ENCODE results near the gene DCDC2. TPM values are rescaled to one million over a fixed set of nuclear protein-coding genes. Genes with fewer than 3 reads are reported as not detected.
"Not testable (repeated sequence)": the region's sequence is repeated elsewhere in the genome, so short reads cannot be mapped to it uniquely, and the experiment has no call there.

The DCDC2 gene
- total RNA-seq, 3 donors from 2014 or later: 8.9 to 9.5 TPM; not detected in 1

GRCh38 chr6:24401458-24401857, 43.6 kb upstream of the DCDC2 start:
- Histone ChIP-seq H3K36me3 (no peaks in the 10 kb centered on the region), H3K27ac (no peak overlapping the region), H3K9me3 (peaks cover 0 to 2% of the 10 kb centered on the region in 2 donors), H3K27me3 (no peaks in the 10 kb centered on the region), H3K4me1 (no peaks in the 10 kb centered on the region), H3K4me3 (no peak overlapping the region)
- no peak for DNase-seq (ENCODE audit: low spot score in 2 of 2)
- intact Hi-C loops (cut with DNase I; ENCODE audit: low total_unique reads): no loop called here
- TF ChIP-seq CTCF (IDR thresholded peaks at IDR 0.05) (no peak), POLR2AphosphoS5 (IDR thresholded peaks at IDR 0.05) (no peak), POLR2A (IDR thresholded peaks at IDR 0.05) (no peak)

GRCh38 chr6:24400045-24401039, 42.5 kb upstream of the DCDC2 start:
- intact Hi-C loops (cut with DNase I; ENCODE audit: low total_unique reads); H3K4me3 ChIP-seq; DNase-seq (ENCODE audit: low spot score in 2 of 2); H3K27ac ChIP-seq; H3K4me1 ChIP-seq; H3K27me3 ChIP-seq; H3K9me3 ChIP-seq; H3K36me3 ChIP-seq: not testable (repeated sequence)

- Histone ChIP-seq H3K27ac (no peak overlapping the region), H3K4me3 (no peak overlapping the region), H3K4me1 (no peaks in the 10 kb centered on the region), H3K36me3 (no peaks in the 10 kb centered on the region), H3K9me3 (peaks cover 0 to 4% of the 10 kb centered on the region in 2 donors), H3K27me3 (no peaks in the 10 kb centered on the region)
- no peak for DNase-seq (ENCODE audit: low spot score in 2 of 2)
- intact Hi-C loops (cut with DNase I; ENCODE audit: low total_unique reads): no loop called here
- TF ChIP-seq POLR2AphosphoS5 (IDR thresholded peaks at IDR 0.05): no peak
- no peak for TF ChIP-seq CTCF (IDR thresholded peaks at IDR 0.05)
- TF ChIP-seq POLR2A (IDR thresholded peaks at IDR 0.05): no peak
Measured at GRCh38 chr6:24397631-24398030, 39.8 kb upstream of the DCDC2 start.

- Histone ChIP-seq H3K36me3 (no peaks in the 10 kb centered on the region), H3K27ac (no peak overlapping the region), H3K4me3 (no peak overlapping the region), H3K27me3 (no peaks in the 10 kb centered on the region), H3K4me1 (no peaks in the 10 kb centered on the region), H3K9me3 (peaks cover 0 to 4% of the 10 kb centered on the region in 2 donors)
- TF ChIP-seq POLR2A (IDR thresholded peaks at IDR 0.05) (no peak), CTCF (IDR thresholded peaks at IDR 0.05) (no peak), POLR2AphosphoS5 (IDR thresholded peaks at IDR 0.05) (no peak)
- DNase-seq (ENCODE audit: low spot score in 2 of 2): no peak
- intact Hi-C loops (cut with DNase I; ENCODE audit: low total_unique reads): no loop called here
Measured at GRCh38 chr6:24396824-24397223, 39.0 kb upstream of the DCDC2 start.

- H3K36me3 ChIP-seq: no peaks in the 10 kb centered on the region
- intact Hi-C loops (cut with DNase I; ENCODE audit: low total_unique reads): no loop called here
- H3K4me3 ChIP-seq: no peak overlapping the region
- no peak for DNase-seq (ENCODE audit: low spot score in 2 of 2)
- no peak for TF ChIP-seq POLR2AphosphoS5 (IDR thresholded peaks at IDR 0.05)
- no peak for TF ChIP-seq CTCF (IDR thresholded peaks at IDR 0.05)
- no peak for TF ChIP-seq POLR2A (IDR thresholded peaks at IDR 0.05)
- H3K27ac ChIP-seq: peak overlapping the region in 1 of 2 donors; percentile 73
- peaks cover 0 to 4% of the 10 kb centered on the region in 2 donors for H3K9me3 ChIP-seq
- H3K27me3 ChIP-seq: no peaks in the 10 kb centered on the region
- no peaks in the 10 kb centered on the region for H3K4me1 ChIP-seq
Measured at GRCh38 chr6:24394780-24395437, 37.0 kb upstream of the DCDC2 start.

All from breast epithelium (tissue), 4 donors.